NCI-H128 (cell line): Measurements from ENCODE around the gene ECD.
"Not testable (repeated sequence)": the region's sequence is repeated elsewhere in the genome, so short reads cannot be mapped to it uniquely, and the experiment has no call there.

ENCODE experiments used
- DNase-seq: peaks from one replicate; lab custom pipeline; 2025; ENCODE audit not compliant: unreplicated experiment; lab: John Stamatoyannopoulos, UW

ECD gene

DNA sequence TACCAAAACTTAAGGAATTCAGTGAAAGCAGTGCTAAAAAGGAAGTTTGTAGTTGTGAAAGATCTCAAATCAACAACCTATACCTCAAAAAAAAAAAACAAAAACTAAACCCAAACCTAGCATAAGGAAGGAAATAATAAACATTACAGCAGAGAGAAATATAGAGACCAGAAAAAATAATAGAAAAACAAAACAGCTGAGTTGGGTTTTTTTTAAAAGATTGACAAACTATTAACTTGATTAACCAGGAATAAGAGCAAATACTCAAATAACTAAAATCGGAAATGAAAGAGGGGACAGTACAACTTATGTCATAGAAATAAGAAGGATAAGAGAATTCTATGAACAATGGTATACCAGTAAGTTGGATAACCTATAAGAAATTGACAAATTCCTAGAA lies 6.7 kb downstream of the ECD start:
- no peak for DNase-seq

DNA sequence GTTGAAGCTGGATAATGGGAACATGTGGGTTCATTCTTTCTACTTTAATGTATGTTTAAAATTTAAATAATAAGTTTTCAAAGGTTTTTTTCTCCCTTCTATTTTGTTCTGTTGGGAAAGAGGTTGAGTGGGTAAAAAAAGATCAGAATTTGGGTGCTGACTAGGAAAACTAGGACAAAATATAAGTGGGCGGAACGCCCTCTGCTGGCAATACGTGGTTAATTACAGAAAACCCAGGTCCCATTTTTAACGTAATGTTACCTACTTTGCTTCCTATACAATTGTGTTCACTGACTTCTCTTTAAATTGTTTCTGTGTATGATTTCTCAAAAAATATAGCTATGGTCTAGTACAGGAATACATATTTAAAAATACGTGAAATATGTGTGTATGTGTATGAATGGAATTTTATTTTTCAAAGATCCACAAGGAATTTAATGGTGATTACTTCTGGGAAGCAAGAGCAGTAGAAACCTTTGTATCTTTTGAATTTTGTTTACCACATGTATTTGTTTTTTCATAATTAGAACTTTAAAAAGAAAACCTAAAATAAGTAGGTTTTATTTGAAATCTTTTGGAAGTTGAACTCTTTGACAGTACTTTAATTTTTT lies 8.7 kb downstream of the ECD start:
- peak; percentile 11 for DNase-seq

DNA sequence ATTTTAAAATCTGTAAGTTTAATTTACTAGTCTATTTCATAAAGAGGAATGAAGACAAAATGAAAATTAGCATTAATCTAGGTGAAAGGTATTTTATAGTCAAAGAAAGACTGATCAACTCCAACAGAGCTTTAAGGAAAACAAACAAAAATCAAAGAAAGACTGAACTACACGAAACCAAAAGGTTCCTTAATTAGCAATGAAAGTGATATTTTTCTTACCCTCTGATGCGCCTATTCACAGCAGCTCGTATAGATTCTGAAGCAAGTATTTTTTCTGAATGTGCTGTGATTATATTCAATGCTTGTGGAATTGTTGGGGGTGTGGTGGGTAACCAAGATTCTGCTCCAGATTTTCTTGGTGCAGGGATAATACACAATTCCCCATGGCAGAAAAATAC lies 11.8 kb downstream of the ECD start:
- DNase-seq: no peak

DNA sequence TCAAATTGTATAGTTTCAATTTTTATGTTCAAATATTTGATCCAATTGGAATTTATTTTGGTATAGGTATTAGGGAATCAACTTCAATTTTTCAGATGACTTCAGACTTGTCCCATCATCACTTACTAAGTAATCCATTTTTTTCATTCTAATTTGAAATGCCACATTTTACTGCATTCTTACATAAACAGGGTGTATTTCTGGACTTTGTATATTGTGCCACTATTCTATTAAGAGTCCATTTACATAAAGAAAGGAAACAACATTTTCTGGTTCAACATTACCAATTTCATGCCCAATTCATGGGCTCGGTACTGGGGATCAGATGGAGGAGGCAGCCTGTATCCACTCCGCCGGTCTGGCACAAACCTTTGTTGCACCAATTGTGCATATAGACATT lies 15.8 kb downstream of the ECD start:
- DNase-seq: no peak

DNA sequence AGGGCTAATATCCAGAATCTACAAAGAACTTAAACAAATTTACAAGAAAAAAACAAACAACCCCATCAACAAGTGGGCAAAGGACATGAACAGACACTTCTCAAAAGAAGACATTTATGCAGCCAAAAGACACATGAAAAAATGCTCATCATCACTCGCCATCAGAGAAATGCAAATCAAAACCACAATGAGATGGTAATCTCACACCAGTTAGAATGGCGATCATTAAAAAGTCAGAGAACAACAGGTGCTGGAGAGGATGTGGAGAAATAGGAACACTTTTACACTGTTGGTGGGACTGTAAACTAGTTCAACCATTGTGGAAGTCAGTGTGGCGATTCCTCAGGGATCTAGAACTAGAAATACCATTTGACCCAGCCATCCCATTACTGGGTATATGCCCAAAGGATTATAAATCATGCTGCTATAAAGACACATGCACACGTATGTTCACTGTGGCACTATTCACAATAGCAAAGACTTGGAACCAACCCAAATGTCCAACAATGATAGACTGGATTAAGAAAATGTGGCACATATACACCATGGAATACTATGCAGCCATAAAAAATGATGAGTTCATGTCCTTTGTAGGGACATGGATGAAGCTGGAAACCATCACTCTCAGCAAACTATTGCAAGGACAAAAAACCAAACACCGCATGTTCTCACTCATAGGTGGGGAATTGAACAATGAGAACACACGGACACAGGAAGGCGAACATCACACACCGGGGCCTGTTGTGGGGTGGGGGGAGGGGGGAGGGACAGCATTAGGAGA lies 17.0 kb downstream of the ECD start:
- not testable (repeated sequence) for DNase-seq

DNA sequence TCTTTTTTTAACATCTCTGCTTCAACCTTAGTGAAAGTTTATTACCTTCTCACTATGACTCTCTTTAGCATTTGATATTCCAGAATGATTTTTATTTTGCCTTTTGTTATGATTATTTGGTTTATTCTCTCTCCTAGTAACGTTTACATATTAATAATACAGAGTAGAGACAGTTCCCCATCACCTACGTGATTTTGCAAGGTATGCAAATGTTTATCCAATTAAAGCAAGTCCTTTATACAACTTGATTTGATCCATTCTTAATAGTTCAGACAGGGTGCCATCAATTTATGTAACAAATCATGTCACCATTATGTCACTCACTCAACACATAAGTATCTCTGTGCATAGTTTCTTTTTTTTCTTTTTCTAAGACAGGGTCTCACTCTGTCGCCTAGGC lies 26.2 kb downstream of the ECD start:
- DNase-seq: no peak

DNA sequence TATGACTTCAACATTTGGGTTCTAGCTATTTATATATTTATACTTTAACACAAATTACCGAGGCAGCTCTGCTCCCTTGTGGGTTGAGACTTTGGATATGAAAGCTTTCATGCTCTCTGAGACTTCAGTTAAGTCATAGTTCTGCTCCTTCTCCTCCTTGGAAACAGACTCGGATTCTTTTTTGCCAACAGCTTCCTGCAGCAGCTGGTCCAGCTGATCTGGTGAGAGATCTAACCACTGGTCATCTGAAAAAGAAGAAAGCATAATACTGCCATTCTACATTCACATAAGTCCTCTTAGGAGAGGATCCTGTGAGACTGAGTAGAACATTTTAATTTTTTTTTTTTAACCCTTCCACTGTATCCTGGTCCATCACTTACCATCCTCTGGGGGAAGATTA lies 28.6 kb downstream of the ECD start:
- no peak for DNase-seq

DNA sequence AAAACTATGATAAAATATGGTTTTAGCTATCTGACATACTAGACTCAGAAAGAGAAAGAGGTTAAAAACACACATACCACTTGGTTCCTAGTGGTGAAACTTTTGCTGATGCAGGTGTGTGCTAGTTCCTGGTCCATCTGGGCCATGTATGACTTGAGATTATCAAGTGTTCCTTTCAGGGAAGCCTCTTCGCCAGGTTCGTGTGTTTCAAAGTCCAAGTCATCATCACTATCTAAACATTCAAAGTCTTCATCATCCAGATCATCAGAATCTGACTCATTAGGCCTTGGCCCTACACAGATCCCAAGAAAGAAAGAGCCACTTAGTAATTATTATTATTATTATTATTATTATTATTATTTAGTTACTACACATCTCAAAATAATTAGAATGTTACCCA lies 31.2 kb downstream of the ECD start:
- DNase-seq: no peak

DNA sequence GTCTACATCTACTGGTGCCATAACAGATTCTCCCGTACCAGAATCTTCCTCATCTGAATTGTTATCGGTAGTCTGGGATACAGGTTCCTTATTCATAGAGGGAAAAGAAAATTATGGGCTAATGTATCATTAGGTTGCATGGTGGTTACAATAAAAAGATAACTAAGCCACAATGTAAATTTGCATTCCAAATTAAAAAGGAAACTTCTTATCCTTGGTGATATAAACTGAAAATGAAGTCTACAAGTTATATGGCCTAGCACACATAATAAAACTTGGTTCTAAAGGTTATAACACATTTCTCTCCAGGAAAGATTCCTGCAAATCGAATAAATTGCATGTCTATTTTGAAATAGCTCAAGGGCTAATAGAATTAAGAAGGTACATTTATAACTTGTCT lies 33.1 kb downstream of the ECD start:
- DNase-seq: no peak

DNA sequence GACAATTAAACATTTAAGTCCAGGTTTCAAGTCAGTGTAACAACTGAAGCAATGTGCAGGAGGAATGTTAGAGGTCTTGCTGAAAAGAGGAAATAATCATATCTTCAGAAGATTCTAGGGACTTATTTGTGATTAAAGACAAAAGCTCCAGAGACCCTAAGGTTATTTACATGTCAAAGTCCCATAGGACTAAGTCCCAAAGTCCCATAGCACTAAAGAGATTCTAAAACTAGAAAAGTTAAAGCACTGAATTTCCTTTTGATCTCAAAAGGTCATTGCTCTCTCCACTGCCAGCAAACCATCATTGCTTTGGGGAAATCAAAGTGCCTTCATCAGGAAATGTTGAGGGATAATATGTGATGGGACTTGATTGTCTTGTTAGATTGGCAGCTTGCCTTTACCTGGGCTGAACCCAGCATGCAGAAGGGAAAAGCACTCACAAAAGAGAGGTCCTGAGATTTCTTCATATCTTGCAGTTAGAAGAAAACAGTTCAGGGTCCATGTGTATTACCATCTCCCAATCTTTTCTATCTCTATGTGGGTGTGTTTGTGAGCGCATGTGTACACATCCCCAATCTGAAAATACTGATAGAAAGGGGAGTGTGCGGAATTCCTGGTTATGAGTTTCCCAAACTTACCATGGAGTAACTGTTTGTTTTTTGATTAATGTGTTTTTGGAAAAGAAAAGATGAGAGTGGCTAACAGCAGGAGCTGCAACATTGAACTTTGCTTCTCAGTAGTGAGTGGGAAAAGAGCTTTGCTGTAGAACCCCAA lies 35.7 kb downstream of the ECD start:
- no peak for DNase-seq

DNA sequence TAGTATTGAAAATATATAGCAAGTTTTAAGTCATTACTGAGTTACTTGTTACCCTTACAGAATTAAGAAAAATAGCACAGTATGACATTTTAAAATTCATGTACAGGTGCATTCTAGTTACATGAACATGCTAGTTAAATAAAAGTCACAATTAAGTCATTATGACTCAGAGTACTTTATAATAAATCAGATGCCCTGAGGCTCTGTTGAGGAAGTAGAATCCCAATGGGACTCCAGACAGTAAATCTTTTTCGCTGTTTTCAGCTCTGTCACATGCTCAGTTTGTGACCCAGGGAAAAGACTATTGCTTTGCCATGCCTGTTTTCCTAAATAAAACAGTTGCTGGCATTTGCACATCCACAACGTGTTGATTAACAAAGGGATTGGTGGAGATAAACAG lies 36.5 kb downstream of the ECD start:
- no peak for DNase-seq

DNA sequence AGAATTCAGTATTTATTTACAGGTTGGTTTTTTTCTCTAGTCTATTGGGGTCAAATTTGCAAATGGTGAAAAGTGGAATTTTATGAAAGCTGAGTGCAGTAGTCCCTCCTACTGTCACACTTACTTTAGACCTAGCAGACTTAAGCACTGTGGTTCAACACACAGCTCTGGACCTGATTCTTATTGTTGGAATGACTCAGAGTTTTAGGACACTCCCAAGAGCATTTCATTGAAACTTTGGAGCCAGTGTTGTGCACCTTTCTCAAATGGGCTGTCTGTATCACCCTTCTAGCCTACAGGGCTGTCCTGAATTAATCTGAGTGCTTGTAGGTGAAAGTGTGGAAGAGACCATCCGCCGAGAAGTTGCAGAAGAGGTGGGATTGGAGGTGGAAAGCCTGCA lies 41.5 kb downstream of the ECD start:
- DNase-seq: no peak

DNA sequence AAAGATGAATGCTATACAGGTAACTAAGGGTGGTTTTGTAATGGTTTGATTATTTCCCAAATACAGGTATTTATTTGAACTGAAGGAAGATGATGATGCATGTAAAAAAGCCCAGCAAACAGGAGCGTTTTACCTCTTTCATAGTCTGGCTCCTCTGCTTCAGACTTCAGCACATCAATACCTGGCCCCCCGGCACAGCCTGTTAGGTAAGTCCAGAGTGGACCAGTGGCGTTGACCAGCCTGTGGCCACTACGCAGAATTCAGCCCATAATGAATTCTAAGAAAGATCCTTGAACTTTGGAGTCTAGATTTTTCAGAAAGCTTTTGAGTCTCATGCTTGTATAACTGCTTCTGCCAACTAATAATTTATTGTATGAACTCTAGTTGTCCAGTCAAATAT lies 47.9 kb downstream of the ECD start:
- no peak for DNase-seq

DNA sequence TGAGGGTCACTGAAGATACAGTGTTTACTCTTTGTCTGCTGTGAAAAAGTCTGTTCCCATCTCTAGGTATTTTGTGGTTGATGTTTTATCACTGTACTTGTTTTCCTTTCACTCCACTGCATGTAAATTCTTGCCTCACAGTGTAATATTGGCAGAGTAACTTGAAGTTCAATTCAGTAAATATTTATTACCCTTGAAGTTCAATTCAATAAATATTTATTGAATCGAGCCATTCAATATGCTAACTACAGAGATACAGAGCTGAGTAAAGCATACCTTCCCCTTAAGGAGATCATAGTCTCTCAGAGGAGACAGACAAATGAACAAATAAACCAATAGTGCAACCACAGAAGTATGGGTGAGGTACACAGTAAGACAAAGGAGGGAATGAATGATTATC lies 48.4 kb downstream of the ECD start:
- no peak for DNase-seq

DNA sequence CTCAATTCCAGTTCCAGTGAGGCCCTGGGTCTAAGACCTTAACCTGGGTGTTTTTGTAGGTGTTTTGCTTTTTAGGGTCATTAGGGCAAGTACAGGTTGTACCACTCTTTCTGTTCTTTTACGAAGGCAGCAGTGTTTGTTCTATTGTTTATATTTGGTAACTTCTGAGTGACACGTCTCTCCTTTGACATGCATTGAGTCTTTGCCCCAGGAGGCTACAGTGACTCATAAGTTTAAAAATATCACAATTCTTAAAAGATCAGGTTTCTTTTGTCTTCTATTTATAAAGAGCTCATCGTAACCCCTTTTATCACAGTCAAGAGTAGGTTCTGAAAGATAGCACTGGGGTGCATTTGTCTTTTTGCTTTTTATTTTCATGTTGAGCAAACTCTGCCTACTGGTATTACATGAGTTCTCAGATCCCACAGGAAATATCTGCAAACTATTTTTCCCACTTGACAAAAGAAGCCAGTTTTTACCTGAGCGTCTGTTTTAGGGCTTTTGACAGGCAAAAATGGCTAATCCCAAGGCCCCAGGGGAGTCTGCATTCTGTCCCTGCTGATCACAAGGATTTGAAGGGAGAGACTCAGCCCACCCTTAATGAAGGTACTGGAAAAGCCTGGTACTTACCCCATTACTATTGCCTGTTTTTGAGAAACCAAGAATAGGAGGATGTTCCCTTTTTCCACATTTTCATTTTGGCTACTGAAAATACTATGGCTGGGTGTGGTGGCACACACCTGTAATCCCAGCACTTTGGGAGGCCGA lies 49.6 kb downstream of the ECD start:
- no peak for DNase-seq

DNA sequence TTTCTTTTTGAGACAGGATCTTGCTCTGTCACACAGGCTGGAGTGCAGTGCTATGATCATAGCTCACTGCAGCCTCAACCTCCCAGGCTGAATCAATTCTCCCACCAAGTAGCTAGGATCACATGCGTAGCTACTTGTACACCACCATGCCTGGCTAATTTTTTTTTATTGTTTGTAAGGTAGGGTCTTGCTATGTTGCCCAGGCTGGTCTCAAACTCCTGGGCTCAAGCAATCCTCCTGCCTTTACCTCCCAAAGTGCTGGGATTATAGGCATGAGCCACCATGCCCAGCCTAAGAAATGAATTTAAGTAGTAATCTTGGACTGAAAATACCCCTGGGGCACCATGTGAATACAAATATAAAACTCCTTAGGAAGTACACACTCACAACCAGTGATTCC lies 51.8 kb downstream of the ECD start:
- DNase-seq: no peak

DNA sequence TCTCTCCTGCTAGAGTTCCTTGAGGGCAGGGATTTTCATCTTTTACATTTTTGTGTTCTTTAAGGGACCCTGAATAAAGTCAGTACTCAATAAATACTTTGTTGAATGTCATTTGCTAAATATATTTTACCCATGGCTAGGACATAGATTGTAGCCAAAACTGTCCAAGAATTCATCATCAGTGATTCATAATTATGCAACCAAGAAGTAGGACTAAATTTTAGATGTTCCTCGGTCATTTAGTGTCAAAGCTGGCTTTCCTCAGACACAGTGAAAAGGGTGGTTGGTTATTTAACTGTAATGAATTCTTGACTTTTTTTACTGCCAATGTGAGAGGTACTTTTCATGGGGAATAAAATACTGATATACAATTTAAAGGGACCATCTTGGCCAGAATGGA lies 54.3 kb downstream of the ECD start:
- DNase-seq: no peak

DNA sequence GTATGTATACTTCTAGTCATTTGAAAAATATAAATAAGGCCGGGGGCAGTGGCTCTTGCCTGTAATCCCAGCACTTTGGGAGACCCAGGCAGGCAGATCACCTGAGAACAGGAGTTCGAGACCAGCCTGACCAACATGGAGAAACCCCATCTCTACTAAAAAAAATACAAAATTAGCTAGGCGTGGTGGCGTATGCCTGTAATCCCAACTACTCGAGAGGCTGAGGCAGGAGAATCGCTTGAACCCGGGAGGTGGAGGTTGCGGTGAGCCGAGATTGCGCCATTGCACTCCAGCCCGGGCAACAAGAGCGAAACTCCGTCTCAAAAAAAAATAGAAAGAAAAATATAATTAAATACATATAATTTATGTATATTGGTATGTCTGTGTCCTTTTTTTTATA lies 55.8 kb downstream of the ECD start:
- not testable (repeated sequence) for DNase-seq

DNA sequence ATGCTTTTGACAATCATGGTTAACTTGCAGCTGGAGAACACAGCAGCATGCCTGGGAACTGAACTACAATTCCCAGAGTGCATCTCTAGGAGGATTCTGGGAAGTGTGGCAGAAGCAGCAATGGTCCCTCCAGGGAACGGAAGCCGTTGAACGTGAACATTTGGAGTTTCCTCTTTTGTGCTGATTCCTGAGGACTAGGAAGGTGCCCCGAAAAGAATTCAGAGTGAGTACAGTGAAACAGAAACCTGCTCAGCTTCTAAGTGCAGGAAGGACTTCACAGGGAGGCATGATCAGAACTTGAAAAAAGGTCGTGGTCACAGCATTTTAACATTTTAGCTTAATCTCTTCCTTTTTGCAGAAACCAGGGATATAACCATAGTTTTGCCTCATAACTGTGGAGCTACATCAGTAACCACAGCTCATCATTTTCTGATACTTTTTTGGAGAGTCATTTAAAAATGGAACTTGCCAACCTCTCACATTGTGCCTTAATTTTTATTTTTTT lies 57.4 kb downstream of the ECD start, which contains the start of gene NUDT13:
TSS of gene NUDT13 (plus strand) at position 111 of the 505 bp plus-strand sequence. CDS start 3,911 bp downstream, outside the sequence.
- DNase-seq: no peak

DNA sequence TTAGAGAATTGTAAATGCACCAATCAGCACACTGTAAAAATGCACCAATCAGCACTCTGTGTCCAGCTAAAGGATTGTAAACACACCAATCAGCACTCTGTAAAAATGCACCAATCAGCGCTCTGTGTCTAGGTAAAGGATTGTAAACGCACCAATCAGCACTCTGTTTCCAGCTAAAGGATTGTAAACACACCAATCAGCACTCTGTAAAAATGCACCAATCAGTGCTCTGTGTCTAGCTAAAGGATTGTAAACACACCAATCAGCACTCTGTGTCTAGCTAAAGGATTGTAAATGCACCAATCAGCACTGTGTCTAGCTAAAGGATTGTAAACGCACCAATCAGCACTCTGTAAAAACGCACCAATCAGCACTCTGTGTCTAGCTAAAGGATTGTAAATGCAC lies 58.6 kb downstream of the ECD start:
- not testable (repeated sequence) for DNase-seq

DNA sequence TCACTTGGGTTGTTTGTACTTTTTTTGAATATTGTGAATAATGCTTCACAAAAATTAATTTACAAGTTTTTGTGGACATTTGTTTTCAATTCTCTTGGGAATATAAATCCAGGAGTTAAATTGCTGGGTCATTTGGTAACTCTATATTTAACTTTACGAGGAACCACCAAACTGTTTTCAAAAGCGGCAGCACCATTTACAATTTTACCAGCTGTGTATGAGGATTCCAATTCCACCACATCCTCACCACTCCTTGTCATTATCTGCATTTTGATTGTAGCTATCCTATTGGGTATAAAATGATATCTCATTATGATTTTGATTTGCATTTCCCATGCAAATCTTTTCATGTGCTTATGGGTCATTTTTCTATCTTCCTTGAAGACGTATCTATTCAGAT lies 61.5 kb downstream of the ECD start:
- DNase-seq: no peak
